ENCODE measurements around the gene PPP6R3.

The PPP6R3 gene

DNA sequence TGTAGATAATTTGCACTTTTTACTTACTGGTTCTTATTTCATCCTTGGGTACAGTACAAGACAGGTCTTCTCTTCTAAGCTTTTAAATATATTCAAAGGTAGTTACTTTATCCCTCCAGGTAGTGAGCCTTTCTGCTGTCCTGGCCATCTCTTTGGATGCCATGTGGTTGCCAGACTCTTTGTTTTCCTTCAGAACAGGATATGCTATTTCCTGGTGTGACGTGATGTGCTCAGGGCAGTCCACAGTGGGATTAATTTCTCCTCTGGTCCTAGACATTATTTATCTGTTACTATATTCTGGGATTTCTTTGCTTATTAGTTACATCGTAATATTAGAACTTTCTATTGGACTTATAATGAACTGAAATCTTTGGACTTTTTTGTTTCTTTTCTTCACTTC, 63.7 kb downstream of the PPP6R3 start:
- Histone ChIP-seq H3K79me2 (ENCODE audit: insufficient read depth, low read length) (peaks cover 28% of the 10 kb centered on the region), H3K4me3 (ENCODE audit: low read depth, low read length, poor library complexity, severe bottlenecking) (no peak overlapping the region), H3K9me3 (ENCODE audit: low read length) (no peaks in the 10 kb centered on the region), H3K36me3 (ENCODE audit: insufficient read depth, low read length) (peaks cover 98% of the 10 kb centered on the region), H3K9ac (ENCODE audit: low read length) (no peak overlapping the region), H3K4me1 (ENCODE audit: insufficient read depth, low read length, severe bottlenecking) (peaks cover 21% of the 10 kb centered on the region), H2AFZ (ENCODE audit: low read length) (no peak overlapping the region), H3K27me3 (ENCODE audit: insufficient read depth, low read length) (no peaks in the 10 kb centered on the region), H4K20me1 (ENCODE audit: insufficient read depth, low read length) (no peaks in the 10 kb centered on the region), H3K27ac (ENCODE audit: low read depth, low read length, poor library complexity, severe bottlenecking) (no peak overlapping the region), H3F3A (ENCODE audit: insufficient read depth, low read length) (0 out of 2 replicates have a peak, but pooled peaks cover 3% of the 10 kb centered on the region), H3K9me2 (ENCODE audit: low read depth, low read length) (no peaks in the 10 kb centered on the region), H3K4me2 (ENCODE audit: low read length) (no peak overlapping the region)
- TF ChIP-seq, protein P1, sequence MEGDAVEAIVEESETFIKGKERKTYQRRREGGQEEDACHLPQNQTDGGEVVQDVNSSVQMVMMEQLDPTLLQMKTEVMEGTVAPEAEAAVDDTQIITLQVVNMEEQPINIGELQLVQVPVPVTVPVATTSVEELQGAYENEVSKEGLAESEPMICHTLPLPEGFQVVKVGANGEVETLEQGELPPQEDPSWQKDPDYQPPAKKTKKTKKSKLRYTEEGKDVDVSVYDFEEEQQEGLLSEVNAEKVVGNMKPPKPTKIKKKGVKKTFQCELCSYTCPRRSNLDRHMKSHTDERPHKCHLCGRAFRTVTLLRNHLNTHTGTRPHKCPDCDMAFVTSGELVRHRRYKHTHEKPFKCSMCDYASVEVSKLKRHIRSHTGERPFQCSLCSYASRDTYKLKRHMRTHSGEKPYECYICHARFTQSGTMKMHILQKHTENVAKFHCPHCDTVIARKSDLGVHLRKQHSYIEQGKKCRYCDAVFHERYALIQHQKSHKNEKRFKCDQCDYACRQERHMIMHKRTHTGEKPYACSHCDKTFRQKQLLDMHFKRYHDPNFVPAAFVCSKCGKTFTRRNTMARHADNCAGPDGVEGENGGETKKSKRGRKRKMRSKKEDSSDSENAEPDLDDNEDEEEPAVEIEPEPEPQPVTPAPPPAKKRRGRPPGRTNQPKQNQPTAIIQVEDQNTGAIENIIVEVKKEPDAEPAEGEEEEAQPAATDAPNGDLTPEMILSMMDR (IDR thresholded peaks at IDR 0.05; ENCODE audit: low read length): no peak
- no peak for TF ChIP-seq EZH2 (IDR thresholded peaks at IDR 0.05; ENCODE audit: borderline replicate concordance, low read length)

DNA sequence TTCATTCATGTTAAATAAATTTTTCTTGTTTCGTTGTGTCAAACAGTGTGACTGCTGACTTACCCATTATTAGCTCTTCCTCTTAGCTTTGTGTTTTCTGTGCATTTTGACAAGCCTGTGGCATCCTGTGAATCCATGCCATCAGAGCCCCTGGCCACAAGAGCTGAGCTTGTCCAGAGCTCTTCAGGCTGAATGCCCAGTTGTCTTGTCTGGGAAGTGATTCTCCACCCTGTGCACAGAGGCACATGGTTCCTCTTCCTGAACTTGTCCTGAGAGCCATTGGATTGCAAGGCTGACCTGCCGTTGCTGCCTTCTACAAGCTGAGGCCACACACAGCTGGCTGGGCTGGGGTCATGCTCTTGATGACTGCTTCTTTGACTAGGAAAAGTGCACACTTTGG, 64.1 kb downstream of the PPP6R3 start:
- no peak overlapping the region for H2AFZ ChIP-seq (ENCODE audit: low read length)
- H3K4me2 ChIP-seq (ENCODE audit: low read length): no peak overlapping the region
- peaks cover 27% of the 10 kb centered on the region for H3K79me2 ChIP-seq (ENCODE audit: insufficient read depth, low read length)
- no peaks in the 10 kb centered on the region for H3K9me3 ChIP-seq (ENCODE audit: low read length)
- no peak overlapping the region for H3K9ac ChIP-seq (ENCODE audit: low read length)
- H3K4me3 ChIP-seq (ENCODE audit: low read depth, low read length, poor library complexity, severe bottlenecking): no peak overlapping the region
- TF ChIP-seq, protein P1 (IDR thresholded peaks at IDR 0.05; ENCODE audit: low read length): no peak
- no peak for TF ChIP-seq EZH2 (IDR thresholded peaks at IDR 0.05; ENCODE audit: borderline replicate concordance, low read length)
- no peaks in the 10 kb centered on the region for H3K27me3 ChIP-seq (ENCODE audit: insufficient read depth, low read length)
- H3K9me2 ChIP-seq (ENCODE audit: low read depth, low read length): no peaks in the 10 kb centered on the region
- H4K20me1 ChIP-seq (ENCODE audit: insufficient read depth, low read length): no peaks in the 10 kb centered on the region
- no peak overlapping the region for H3K27ac ChIP-seq (ENCODE audit: low read depth, low read length, poor library complexity, severe bottlenecking)
- H3K36me3 ChIP-seq (ENCODE audit: insufficient read depth, low read length): peaks cover 97% of the 10 kb centered on the region
- no peaks in the 10 kb centered on the region for H3F3A ChIP-seq (ENCODE audit: insufficient read depth, low read length)
- peaks cover 21% of the 10 kb centered on the region for H3K4me1 ChIP-seq (ENCODE audit: insufficient read depth, low read length, severe bottlenecking)

DNA sequence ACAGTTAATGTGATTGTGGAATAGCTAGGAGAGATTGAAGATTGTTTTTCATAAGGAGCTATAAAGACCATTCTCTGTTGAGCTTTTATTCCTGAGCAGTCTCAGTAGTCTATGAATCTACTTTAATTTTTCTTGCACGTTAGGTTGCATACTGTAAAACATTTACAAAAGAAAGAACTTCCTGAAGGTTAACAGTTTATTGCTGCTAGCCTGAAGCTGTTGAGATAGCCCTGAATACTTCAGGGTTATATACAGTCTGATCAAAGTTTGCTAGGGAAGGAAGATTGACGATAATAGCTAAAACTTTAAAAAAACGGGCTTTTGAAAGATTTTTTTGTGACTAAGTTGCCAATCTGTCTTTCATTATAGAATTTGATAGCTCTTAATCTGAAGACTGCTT, 64.8 kb downstream of the PPP6R3 start:
- TF ChIP-seq EZH2 (IDR thresholded peaks at IDR 0.05; ENCODE audit: borderline replicate concordance, low read length): no peak
- TF ChIP-seq, protein P1 (IDR thresholded peaks at IDR 0.05; ENCODE audit: low read length): no peak
- no peaks in the 10 kb centered on the region for H3K9me2 ChIP-seq (ENCODE audit: low read depth, low read length)
- no peaks in the 10 kb centered on the region for H3K27me3 ChIP-seq (ENCODE audit: insufficient read depth, low read length)
- peaks cover 30% of the 10 kb centered on the region for H3K79me2 ChIP-seq (ENCODE audit: insufficient read depth, low read length)
- no peaks in the 10 kb centered on the region for H3K9me3 ChIP-seq (ENCODE audit: low read length)
- H3K4me1 ChIP-seq (ENCODE audit: insufficient read depth, low read length, severe bottlenecking): peaks cover 21% of the 10 kb centered on the region
- no peaks in the 10 kb centered on the region for H4K20me1 ChIP-seq (ENCODE audit: insufficient read depth, low read length)
- no peak overlapping the region for H3K27ac ChIP-seq (ENCODE audit: low read depth, low read length, poor library complexity, severe bottlenecking)
- H3K4me2 ChIP-seq (ENCODE audit: low read length): no peak overlapping the region
- H3F3A ChIP-seq (ENCODE audit: insufficient read depth, low read length): no peaks in the 10 kb centered on the region
- H3K36me3 ChIP-seq (ENCODE audit: insufficient read depth, low read length): peaks cover 96% of the 10 kb centered on the region
- H3K9ac ChIP-seq (ENCODE audit: low read length): no peak overlapping the region
- H2AFZ ChIP-seq (ENCODE audit: low read length): no peak overlapping the region
- H3K4me3 ChIP-seq (ENCODE audit: low read depth, low read length, poor library complexity, severe bottlenecking): no peak overlapping the region

Measured in OCI-LY1 (cell line).